Esophagus muscularis mucosa (tissue), 4 donors: ENCODE data around the gene CAMK2N1. TPM values are rescaled to one million over a fixed set of nuclear protein-coding genes. Genes with fewer than 3 reads are reported as not detected.

Experiments used
- DNase-seq: peaks from one replicate; pipeline ENCODE4 v3.0.0-alpha.2; 2017; ENCODE audit errors: extremely low spot score
- H3K27ac ChIP-seq, 4 donors: fragments of 200-600 bp; sonication (generic); replicated peaks in 1 of 4; 1 replicate in 3 of 4; 2 replicates in 1 of 4; pipeline ENCODE4 v1.5.1; 2016 to 2019; ENCODE audit warnings: mild to moderate bottlenecking in 1 of 4
- H3K27me3 ChIP-seq, 4 donors: fragments of 200-600 bp; sonication (generic); one replicate each; pipeline versions ENCODE4 v1.5.1 to v1.6.0; 2016 to 2019
- H3K36me3 ChIP-seq, 4 donors: fragments of 200-600 bp; sonication (generic); one replicate each; pipeline ENCODE4 v1.5.1; 2016 to 2019
- H3K4me1 ChIP-seq, 4 donors: fragments of 200-600 bp; sonication (generic); one replicate each; pipeline ENCODE4 v1.5.1; 2016 to 2019
- H3K4me3 ChIP-seq, 4 donors: fragments of 200-600 bp; sonication (generic); 1 replicate in 2 of 4; 2 replicates in 2 of 4; pipeline ENCODE4 v1.5.1; 2016 to 2019; ENCODE audit warnings: mild to moderate bottlenecking in 4 of 4, moderate library complexity in 1 of 4
- H3K9me3 ChIP-seq, 4 donors: fragments of 200-600 bp; sonication (generic); 1 replicate in 3 of 4; 2 replicates in 1 of 4; pipeline ENCODE4 v1.5.1; 2016 to 2019
- EP300 ChIP-seq: sonication (generic); formaldehyde crosslinking; IDR thresholded peaks from one replicate; pipeline ENCODE4 v1.6.1; 2017; ENCODE audit warnings: antibody characterized with exemption
- POLR2A ChIP-seq: fragments of 450-650 bp; IDR thresholded peaks from one replicate; pipeline ENCODE4 v1.6.1; 2017; ENCODE audit warnings: antibody characterized with exemption, moderate library complexity, mild to moderate bottlenecking, low read depth
- POLR2AphosphoS5 ChIP-seq, 2 donors: sonication (generic); formaldehyde crosslinking; IDR thresholded peaks; one replicate each; pipeline ENCODE4 v1.6.1; 2017; ENCODE audit warnings: antibody characterized with exemption in 2 of 2
- WGBS: methylation state at CpG from one replicate; pipeline ENCODE4 v1.1.5; 2018; 5-methylcytosine and 5-hydroxymethylcytosine counted together
- intact Hi-C: fragments of 100-400 bp; cut with DNase I; formaldehyde crosslinking; loops from one replicate; pipeline ENCODE4 v1.15.1; 2023
- total RNA-seq, 4 donors: library from RNA; depleted of rRNA; stranded (reverse); fragments of >200 nt; gene quantifications; one replicate each; pipeline versions ENCODE4 v1.1.0 to v1.2.1, GENCODE V29; 2016
- TF ChIP-seq, protein P1 (sequence below), 3 experiments: fragments of 200-600 bp in 2 of 3; fragments of 450-650 bp in 1 of 3; sonication (generic) in 2 of 3; IDR thresholded peaks; one replicate each; pipeline ENCODE4 v1.5.1; 2017 to 2019; ENCODE audit warnings: antibody characterized with exemption in 3 of 3, mild to moderate bottlenecking in 2 of 3, moderate library complexity in 1 of 3

Gene CAMK2N1
- total RNA-seq, 4 donors from 2014 or later, result 22.2 to 31.1 (median 25.6) TPM

DNA sequence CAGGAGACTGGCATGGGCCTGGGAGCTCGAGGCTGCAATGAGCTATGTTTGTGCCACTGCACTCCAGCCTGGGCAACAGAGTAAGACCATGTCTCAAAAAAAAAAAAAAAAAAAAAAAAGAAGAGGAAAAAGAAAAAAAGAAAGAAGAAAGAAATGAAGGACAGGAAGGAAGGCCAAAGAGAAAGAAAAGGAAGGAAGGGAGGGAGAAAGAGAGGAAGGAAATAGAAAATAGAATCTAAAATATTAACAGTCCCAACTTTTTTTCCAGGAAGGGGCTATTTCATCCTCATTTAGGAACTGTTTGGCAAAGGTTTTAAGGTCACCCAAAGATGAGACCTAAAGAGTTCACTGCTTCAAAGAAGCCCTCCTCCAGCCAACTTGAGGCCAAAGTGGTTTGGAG lies 19.5 kb upstream of the CAMK2N1 start:
- Histone ChIP-seq H3K4me1 (peaks cover 31 to 46% (median 46%) of the 10 kb centered on the region in 4 donors), H3K36me3 (peaks cover 20 to 46% (median 31%) of the 10 kb centered on the region in 4 donors), H3K27me3 (no peaks in the 10 kb centered on the region), H3K27ac (no peak overlapping the region), H3K4me3 (no peak overlapping the region), H3K9me3 (no peaks in the 10 kb centered on the region)
- no peak for DNase-seq
- TF ChIP-seq, protein P1, sequence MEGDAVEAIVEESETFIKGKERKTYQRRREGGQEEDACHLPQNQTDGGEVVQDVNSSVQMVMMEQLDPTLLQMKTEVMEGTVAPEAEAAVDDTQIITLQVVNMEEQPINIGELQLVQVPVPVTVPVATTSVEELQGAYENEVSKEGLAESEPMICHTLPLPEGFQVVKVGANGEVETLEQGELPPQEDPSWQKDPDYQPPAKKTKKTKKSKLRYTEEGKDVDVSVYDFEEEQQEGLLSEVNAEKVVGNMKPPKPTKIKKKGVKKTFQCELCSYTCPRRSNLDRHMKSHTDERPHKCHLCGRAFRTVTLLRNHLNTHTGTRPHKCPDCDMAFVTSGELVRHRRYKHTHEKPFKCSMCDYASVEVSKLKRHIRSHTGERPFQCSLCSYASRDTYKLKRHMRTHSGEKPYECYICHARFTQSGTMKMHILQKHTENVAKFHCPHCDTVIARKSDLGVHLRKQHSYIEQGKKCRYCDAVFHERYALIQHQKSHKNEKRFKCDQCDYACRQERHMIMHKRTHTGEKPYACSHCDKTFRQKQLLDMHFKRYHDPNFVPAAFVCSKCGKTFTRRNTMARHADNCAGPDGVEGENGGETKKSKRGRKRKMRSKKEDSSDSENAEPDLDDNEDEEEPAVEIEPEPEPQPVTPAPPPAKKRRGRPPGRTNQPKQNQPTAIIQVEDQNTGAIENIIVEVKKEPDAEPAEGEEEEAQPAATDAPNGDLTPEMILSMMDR (IDR thresholded peaks at IDR 0.05), result no peak
- no peak for TF ChIP-seq POLR2A
- WGBS, result 86% methylated on average over 1 of the region's 1 CpG
- intact Hi-C loops, result no loop called here

DNA sequence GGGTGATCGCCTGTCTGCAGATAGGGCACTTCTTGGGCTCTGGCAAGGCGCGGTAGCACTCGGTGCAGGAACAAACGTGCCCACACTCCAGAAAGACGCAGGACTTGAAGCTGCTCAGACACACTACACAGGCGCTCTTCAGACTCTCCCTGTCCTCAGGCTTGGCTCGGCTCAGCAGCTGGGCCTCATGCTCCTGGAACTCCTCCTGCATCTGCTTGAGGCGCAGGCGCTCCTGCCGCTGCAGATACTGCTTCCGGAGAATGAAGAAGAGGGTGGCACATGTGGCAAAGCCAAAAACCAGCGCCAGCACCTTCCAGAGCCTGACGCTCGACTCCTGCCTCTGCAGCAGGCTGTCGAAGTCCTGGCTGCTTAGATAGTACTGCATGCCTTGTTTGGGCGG lies 14.7 kb upstream of the CAMK2N1 start:
- Histone ChIP-seq H3K4me3 (no peak overlapping the region), H3K36me3 (peaks cover 37 to 78% (median 69%) of the 10 kb centered on the region in 4 donors), H3K27ac (no peak overlapping the region), H3K9me3 (no peaks in the 10 kb centered on the region), H3K27me3 (no peaks in the 10 kb centered on the region), H3K4me1 (peaks cover 10 to 25% (median 23%) of the 10 kb centered on the region in 4 donors)
- 90% methylated on average over 17 of the region's 17 CpGs for WGBS
- TF ChIP-seq, protein P1 (IDR thresholded peaks at IDR 0.05), result no peak
- TF ChIP-seq POLR2AphosphoS5 (IDR thresholded peaks at IDR 0.05) (no peak), POLR2A (no peak), EP300 (no peak)
- no peak for DNase-seq
- intact Hi-C loops, result no loop called here

DNA sequence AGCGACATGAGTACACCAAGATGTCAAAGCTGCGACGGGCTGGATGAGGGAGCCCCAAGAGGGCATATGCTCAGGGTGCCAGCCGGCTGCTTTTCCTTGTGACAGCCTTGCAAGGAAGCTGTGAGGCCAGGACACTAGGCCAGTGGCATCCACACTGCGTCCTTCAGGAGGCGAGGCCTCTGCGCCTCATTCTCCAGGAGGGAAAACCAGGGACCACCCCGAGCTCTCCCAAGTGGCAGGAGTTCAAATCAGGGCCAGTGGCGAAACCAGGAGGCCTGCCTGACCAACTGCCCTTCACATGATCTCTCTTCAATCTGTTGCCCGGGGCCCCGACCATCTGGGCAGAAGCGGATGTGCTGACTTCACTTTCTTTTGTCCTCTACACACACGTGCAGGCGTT lies 13.7 kb upstream of the CAMK2N1 start:
- intact Hi-C loops, result no loop called here
- no peak overlapping the region for H3K27ac ChIP-seq
- H3K9me3 ChIP-seq, result no peaks in the 10 kb centered on the region
- no peak overlapping the region for H3K4me3 ChIP-seq
- 84% methylated on average over 13 of the region's 14 CpGs for WGBS
- no peak for DNase-seq
- TF ChIP-seq POLR2A (no peak), POLR2AphosphoS5 (IDR thresholded peaks at IDR 0.05) (no peak), EP300 (no peak)
- TF ChIP-seq, protein P1 (IDR thresholded peaks at IDR 0.05), result no peak
- peaks cover 37 to 72% (median 69%) of the 10 kb centered on the region in 4 donors for H3K36me3 ChIP-seq
- no peaks in the 10 kb centered on the region for H3K27me3 ChIP-seq
- peaks cover 4 to 18% (median 16%) of the 10 kb centered on the region in 4 donors for H3K4me1 ChIP-seq

DNA sequence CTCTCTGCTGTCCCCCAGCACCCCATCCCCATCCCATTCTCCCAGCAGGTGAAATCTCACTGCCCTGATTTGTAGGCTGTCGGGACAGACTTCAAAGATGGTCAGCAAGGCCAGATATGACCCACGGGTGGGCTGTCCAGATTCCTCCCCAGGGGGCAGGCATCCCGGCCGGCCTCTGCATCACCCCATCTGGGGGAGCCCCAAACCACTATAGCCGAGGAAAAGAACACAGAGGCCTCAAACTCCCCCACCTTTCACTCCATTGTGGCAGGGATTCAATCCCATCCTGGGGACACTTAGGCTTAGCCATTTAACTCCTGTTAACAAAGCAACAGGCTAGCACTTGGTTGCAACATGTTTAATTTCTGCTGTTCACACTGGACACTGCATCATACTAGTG lies 13.1 kb upstream of the CAMK2N1 start:
- DNase-seq, result no peak
- H3K27ac ChIP-seq, result no peak overlapping the region
- TF ChIP-seq POLR2A, result no peak
- TF ChIP-seq, protein P1 (IDR thresholded peaks at IDR 0.05), result no peak
- no peak for TF ChIP-seq EP300
- no peak for TF ChIP-seq POLR2AphosphoS5 (IDR thresholded peaks at IDR 0.05)
- H3K9me3 ChIP-seq, result no peaks in the 10 kb centered on the region
- WGBS, result 100% methylated on average over 1 of the region's 5 CpGs
- peaks cover 37 to 72% (median 68%) of the 10 kb centered on the region in 4 donors for H3K36me3 ChIP-seq
- intact Hi-C loops, result no loop called here
- no peaks in the 10 kb centered on the region for H3K27me3 ChIP-seq
- no peak overlapping the region for H3K4me3 ChIP-seq
- H3K4me1 ChIP-seq, result peaks cover 8 to 18% (median 16%) of the 10 kb centered on the region in 4 donors

DNA sequence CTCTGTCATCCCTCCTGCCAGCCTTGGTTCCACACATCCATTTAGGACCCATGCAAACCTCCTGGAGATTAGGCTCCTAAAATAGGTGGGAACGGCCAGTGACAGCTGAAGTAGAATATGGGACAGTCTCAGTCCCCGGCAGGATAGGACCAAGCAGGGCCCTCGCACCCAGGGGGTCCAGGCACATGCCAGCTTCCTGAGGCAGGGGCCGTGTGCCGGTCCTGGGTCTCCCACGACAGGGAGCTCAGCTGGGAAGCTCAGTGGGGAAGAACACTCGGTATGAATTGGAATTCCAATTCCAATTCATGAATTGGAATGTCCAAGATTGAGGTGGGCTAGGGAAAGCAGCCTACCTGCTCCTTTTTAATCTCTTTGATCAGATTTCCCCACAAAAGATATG lies 12.1 kb upstream of the CAMK2N1 start:
- WGBS, result 84% methylated on average over 7 of the region's 7 CpGs
- no peaks in the 10 kb centered on the region for H3K27me3 ChIP-seq
- intact Hi-C loops, result no loop called here
- TF ChIP-seq POLR2AphosphoS5 (IDR thresholded peaks at IDR 0.05) (no peak), POLR2A (no peak)
- TF ChIP-seq, protein P1 (IDR thresholded peaks at IDR 0.05), result no peak
- no peak for DNase-seq
- peaks cover 37 to 66% (median 63%) of the 10 kb centered on the region in 4 donors for H3K36me3 ChIP-seq
- H3K4me3 ChIP-seq, result no peak overlapping the region
- H3K4me1 ChIP-seq, result peaks cover 11 to 19% (median 19%) of the 10 kb centered on the region in 4 donors
- no peaks in the 10 kb centered on the region for H3K9me3 ChIP-seq
- no peak overlapping the region for H3K27ac ChIP-seq
